Prostate gland (tissue), 2 donors: Measurements from ENCODE around the gene KIF12. TPM values are rescaled to one million over a fixed set of nuclear protein-coding genes. Genes with fewer than 3 reads are reported as not detected.
A peak's percentile ranks its signal among the peaks of the same experiment; 100 is the strongest.

ENCODE experiments used
- DNase-seq: peaks from one replicate; pipeline ENCODE4 v3.0.0-alpha.2; 2019; ENCODE audit warnings: low spot score
- H3K27ac ChIP-seq, 2 donors: fragments of 200-600 bp; sonication (generic); 2 replicates each; pipeline ENCODE4 v1.5.1; 2017 to 2019
- H3K27me3 ChIP-seq: fragments of 200-600 bp; sonication (generic); replicated peaks from 2 replicates; pipeline ENCODE4 v1.5.1; 2019; ENCODE audit not compliant: insufficient read depth
- H3K36me3 ChIP-seq, 2 donors: fragments of 200-600 bp; sonication (generic); 1 replicate in 1 of 2; 2 replicates in 1 of 2; pipeline versions ENCODE4 v1.5.1 to v1.8.1; 2017 to 2019
- H3K4me1 ChIP-seq: fragments of 200-600 bp; sonication (generic); replicated peaks from 2 replicates; pipeline ENCODE4 v1.5.1; 2019
- H3K4me3 ChIP-seq, 2 donors: fragments of 200-600 bp; sonication (generic); 2 replicates each; pipeline ENCODE4 v1.5.1; 2017 to 2019
- H3K9me3 ChIP-seq: fragments of 200-600 bp; sonication (generic); 2 replicates; pipeline ENCODE4 v1.5.1; 2017
- POLR2A ChIP-seq: fragments of 450-650 bp; IDR thresholded peaks from one replicate; pipeline ENCODE4 v1.6.1; 2016; ENCODE audit warnings: antibody characterized with exemption, mild to moderate bottlenecking
- POLR2AphosphoS5 ChIP-seq: sonication (generic); formaldehyde crosslinking; IDR thresholded peaks from one replicate; pipeline ENCODE4 v1.6.1; 2017; ENCODE audit warnings: antibody characterized with exemption
- WGBS: methylation state at CpG from one replicate; pipeline ENCODE4 v1.1.5; 2018; 5-methylcytosine and 5-hydroxymethylcytosine counted together
- intact Hi-C: fragments of 100-400 bp; cut with DNase I; formaldehyde crosslinking; loops from one replicate; pipeline ENCODE4 v1.14.2; 2022
- total RNA-seq, 2 donors: library from RNA; depleted of rRNA; stranded (reverse); fragments of >200 nt; gene quantifications; one replicate each; pipeline ENCODE4 v1.1.0, GENCODE V29; 2016
- TF ChIP-seq, protein P1 (sequence below), 4 experiments: fragments of 200-600 bp in 2 of 4; fragments of 450-650 bp in 2 of 4; sonication (generic) in 2 of 4; IDR thresholded peaks; 1 replicate in 3 of 4; 2 replicates in 1 of 4; pipeline ENCODE4 v1.5.1; 2016 to 2019; ENCODE audit warnings: antibody characterized with exemption in 4 of 4, mild to moderate bottlenecking in 2 of 4, moderate library complexity in 2 of 4

Gene KIF12
- total RNA-seq, 2 donors from 2014 or later, result 8.4 to 21.5 TPM

DNA sequence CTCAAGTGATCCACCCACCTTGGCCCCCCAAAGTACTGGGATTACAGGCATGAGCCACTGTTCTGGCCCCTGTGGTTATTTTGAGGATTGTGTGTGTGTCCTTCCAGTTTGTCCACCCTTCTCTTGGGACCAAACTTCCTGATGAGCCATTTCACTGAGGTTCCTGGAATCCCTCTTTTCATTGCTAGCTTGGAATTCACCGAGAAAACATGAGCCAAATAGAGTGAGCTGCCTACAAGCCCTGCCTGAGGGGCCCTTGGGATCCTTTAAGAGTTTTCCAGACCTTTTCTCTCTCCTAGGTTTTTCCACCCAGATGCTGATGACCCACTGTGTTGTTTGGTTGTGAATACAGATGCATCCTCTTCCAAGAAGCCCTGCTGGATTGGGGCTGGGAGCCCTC is 13.2 kb upstream of the KIF12 start:
- no peak overlapping the region for H3K27ac ChIP-seq

DNA sequence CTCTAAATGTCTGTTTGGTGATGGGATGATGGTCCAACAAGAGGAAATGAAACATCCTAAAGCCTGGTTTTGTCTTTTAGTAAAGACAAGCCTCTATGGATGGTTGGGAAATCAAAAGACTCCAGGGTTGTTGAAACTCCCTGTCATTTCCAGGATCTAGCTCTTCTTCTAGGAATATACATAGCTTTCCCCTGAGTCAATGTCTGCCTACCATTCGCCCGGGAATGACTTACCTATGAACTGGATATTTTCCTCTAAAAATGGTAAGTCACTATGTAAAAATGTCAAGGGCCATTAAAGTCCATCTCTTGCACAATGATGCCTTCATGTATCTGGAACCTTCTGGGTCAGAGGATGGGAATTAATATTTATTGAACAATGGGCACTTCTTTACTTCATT is 11.1 kb upstream of the KIF12 start:
- H3K36me3 ChIP-seq, result no peaks in the 10 kb centered on the region
- H3K27me3 ChIP-seq, result no peaks in the 10 kb centered on the region
- no peaks in the 10 kb centered on the region for H3K9me3 ChIP-seq
- 88% methylated on average over 2 of the region's 2 CpGs for WGBS
- intact Hi-C loops, result no loop called here
- TF ChIP-seq, protein P1, sequence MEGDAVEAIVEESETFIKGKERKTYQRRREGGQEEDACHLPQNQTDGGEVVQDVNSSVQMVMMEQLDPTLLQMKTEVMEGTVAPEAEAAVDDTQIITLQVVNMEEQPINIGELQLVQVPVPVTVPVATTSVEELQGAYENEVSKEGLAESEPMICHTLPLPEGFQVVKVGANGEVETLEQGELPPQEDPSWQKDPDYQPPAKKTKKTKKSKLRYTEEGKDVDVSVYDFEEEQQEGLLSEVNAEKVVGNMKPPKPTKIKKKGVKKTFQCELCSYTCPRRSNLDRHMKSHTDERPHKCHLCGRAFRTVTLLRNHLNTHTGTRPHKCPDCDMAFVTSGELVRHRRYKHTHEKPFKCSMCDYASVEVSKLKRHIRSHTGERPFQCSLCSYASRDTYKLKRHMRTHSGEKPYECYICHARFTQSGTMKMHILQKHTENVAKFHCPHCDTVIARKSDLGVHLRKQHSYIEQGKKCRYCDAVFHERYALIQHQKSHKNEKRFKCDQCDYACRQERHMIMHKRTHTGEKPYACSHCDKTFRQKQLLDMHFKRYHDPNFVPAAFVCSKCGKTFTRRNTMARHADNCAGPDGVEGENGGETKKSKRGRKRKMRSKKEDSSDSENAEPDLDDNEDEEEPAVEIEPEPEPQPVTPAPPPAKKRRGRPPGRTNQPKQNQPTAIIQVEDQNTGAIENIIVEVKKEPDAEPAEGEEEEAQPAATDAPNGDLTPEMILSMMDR (IDR thresholded peaks at IDR 0.05), result no peak
- TF ChIP-seq POLR2AphosphoS5 (no peak), POLR2A (no peak)
- H3K4me3 ChIP-seq, result no peak overlapping the region
- H3K4me1 ChIP-seq, result no peaks in the 10 kb centered on the region
- no peak overlapping the region for H3K27ac ChIP-seq
- DNase-seq, result no peak

More for the DNA sequence above, 13.2 kb upstream of the KIF12 start:
- Histone ChIP-seq H3K4me1 (no peaks in the 10 kb centered on the region), H3K36me3 (no peaks in the 10 kb centered on the region), H3K4me3 (no peak overlapping the region), H3K27me3 (no peaks in the 10 kb centered on the region), H3K9me3 (no peaks in the 10 kb centered on the region)
- intact Hi-C loops, result loop anchor here (2.0 kb wide), 1 partner anchor 176 kb away; no protein-coding TSS in a partner anchor
- TF ChIP-seq POLR2A (no peak), POLR2AphosphoS5 (no peak)
- TF ChIP-seq, protein P1 (IDR thresholded peaks at IDR 0.05), result no peak
- 76% methylated on average over 1 of the region's 1 CpG for WGBS
- DNase-seq, result no peak

DNA sequence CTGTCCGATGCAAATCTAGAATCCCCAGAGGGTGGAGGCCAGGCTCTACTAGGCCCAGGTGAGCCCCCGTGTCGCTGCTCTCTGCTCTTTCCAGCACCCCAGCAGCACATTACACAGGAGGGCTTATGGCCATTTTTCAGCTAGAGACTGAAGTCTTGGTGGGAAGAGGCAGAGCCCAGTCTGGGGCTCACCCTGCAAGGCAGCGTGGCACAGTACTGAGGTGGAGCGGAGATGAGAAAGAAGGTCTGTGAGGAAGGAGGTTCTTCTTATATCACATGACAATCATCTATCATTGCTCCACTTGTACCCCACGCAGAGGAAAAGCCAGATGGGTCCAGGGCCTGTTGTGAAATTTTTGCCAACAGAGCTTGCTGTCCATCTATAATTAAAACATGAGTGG is 10.0 kb upstream of the KIF12 start:
- intact Hi-C loops, result loop anchor here (5.0 kb wide), 2 partner anchors 43 to 158 kb away; no protein-coding TSS in a partner anchor

DNA sequence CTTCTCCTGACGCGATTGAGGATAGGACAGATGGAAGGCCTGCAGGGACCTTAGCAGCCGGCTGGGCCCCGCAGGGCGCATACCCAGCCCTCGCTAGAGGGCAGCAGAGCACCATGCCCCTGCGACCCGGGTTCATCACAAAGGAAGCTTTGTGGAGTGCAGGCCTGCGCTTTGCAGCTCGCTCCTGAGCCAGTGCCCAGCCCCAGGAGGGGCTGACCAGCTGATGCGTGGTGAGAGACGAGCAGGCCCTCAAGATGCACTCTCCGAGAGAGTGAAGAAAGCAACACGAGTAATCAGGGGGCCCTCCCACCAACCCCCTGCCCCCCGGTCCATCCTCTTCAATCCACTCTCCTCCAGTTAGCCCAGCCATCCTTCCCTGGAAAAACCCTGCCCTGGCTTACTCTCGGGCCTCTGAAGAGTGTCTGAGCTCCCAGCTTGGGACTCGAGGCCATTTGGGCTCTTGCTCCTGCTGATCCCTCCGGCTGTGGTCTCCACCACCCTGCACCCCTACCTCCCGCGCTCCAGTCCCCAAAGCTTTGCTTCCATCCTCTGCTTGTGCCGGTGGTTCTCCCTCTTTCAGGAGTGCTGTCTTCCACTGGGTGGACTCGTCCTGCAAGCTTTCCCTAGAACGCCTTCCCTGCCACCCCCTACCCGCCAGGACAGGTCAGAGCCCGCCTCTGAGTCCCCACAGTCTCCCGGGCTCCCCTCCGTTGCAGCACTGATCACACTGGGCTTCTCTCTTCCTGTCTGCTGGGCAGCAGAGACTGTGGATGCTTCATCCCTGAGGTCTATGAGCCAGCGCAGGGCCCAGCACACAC is 9.1 kb upstream of the KIF12 start:
- no peaks in the 10 kb centered on the region for H3K27me3 ChIP-seq
- 33% methylated on average over 25 of the region's 28 CpGs for WGBS
- TF ChIP-seq POLR2A, result no peak
- TF ChIP-seq, protein P1 (IDR thresholded peaks at IDR 0.05), result peak; percentile 84 to 98 (median 95)
- peak; percentile 29 for TF ChIP-seq POLR2AphosphoS5
- H3K9me3 ChIP-seq, result no peaks in the 10 kb centered on the region
- peak; percentile 79 for DNase-seq
- H3K27ac ChIP-seq, result no peak overlapping the region
- H3K36me3 ChIP-seq, result no peaks in the 10 kb centered on the region
- H3K4me1 ChIP-seq, result no peaks in the 10 kb centered on the region
- no peak overlapping the region for H3K4me3 ChIP-seq
- intact Hi-C loops, result loop anchor here (5.0 kb wide), 2 partner anchors 44 to 159 kb away; no protein-coding TSS in a partner anchor

More for the DNA sequence above, 10.0 kb upstream of the KIF12 start:
- no peak for DNase-seq
- TF ChIP-seq, protein P1 (IDR thresholded peaks at IDR 0.05), result no peak
- no peak for TF ChIP-seq POLR2AphosphoS5
- no peak for TF ChIP-seq POLR2A
- Histone ChIP-seq H3K36me3 (no peaks in the 10 kb centered on the region), H3K27ac (no peak overlapping the region), H3K27me3 (no peaks in the 10 kb centered on the region), H3K4me3 (no peak overlapping the region), H3K9me3 (no peaks in the 10 kb centered on the region), H3K4me1 (no peaks in the 10 kb centered on the region)
- WGBS, result 93% methylated on average over 6 of the region's 6 CpGs
